GM18519 (cell line): ENCODE results near the gene CDH8.
"Not testable (repeated sequence)": the region's sequence is repeated elsewhere in the genome, so short reads cannot be mapped to it uniquely, and the experiment has no call there.

ENCODE experiments used
- ATAC-seq: cut with Tn5 transposase; IDR thresholded peaks from one replicate; pipeline ENCODE4 v1.9.1; 2021; ENCODE audit warnings: mild to moderate bottlenecking, moderate library complexity; ENCODE audit not compliant: unreplicated experiment, low FRiP score

The CDH8 gene

DNA sequence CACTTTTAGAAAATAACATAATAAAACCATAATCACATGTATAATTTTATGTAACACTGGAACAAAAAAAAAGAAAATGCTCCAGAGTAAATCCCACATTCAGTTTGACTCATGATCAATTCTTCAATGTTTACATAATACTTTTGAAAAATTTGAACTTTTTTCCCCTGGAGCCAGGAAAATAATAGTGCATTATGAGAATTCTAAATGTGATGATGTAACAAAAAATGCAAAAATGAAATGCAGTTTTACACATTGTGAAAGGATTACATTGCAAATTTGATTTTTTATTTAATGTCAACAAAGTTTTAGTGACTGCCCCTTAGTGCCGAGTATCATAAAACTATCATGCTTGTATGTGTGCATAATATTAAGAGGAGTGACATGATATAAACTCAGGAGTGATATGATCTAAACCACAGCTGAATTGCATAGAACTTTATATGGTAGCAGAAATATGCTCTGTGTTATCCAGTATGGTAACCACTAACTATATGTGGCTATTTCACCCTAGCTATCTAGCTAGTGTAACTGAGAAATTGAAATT lies 238.2 kb downstream of the CDH8 start:
- no peak for ATAC-seq

GRCh38 chr16:61797296-61797795 lies 238.9 kb downstream of the CDH8 start:
- ATAC-seq = no peak

DNA sequence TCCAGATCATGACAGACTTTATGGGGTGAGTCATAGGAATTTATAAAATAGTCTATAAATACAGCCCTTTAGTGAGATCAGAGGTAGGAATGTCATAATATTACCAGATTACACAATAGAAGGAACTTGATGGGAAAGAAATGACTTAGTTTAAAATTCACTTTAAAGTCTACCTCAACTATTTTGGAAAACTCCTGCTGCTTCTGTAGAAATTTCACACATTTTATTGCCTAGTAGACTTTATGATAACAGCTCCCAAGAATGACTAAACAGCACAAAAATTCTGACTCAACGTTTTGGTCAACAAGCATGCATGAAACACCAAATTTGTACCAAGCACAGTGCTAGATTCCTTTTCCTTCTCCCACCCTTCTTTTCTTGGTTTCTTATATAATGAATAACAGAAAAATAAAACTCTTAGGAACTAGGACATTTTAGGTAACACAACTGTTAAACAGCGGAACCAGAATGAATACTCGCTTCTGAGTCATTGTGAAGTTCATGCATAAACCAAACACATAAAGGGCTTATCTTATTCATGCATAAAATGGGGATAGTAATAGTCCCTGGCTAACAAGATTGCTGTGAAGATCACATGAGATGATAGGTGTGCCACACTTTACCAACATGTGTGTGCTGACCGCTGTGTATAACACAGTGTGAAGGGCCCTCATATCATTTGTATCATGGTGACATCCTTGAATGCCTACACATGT lies 243.9 kb downstream of the CDH8 start:
- no peak for ATAC-seq

GRCh38 chr16:61791464-61791863 lies 244.8 kb downstream of the CDH8 start:
- no peak for ATAC-seq

- ATAC-seq = not testable (repeated sequence)
These were observed 254.4 kb downstream of the CDH8 start for GRCh38 chr16:61781855-61782254.

DNA sequence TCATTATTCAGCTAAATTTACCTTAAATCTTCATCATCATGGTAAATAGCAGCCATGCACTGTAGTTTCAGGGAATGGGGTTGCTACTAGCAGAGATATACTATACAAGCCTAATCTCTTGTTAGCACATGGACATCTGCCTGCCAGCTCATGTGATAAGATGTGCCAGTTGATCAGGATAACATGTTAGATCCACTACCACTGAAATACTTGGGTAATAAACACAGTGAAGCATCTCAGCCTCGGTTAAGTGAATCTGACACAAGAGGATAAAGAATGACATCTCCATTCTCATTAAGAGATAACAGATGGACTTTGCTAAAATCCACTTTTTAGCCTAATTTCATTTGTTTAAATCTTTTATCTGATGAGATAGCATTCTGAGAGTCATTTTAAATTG lies 256.1 kb downstream of the CDH8 start:
- ATAC-seq = no peak

DNA sequence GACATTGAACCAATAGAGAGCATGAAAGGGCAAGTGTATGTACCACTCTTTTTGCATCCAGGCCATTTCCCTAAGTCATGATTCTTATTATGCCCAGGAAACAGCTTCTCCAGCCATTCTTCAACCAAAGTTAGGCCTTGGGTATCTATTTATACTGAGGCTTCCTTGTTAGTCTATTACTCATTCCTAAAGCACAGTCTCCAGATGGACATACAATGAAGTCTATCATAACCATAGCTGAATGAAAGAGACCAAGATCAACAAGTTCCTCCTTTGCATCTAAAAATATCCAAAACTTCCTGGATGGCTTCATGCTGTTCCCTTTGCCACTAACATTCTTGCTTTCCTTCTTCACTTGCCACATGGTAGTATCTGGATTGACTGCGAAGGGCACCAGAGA lies 265.9 kb downstream of the CDH8 start:
- no peak for ATAC-seq

DNA sequence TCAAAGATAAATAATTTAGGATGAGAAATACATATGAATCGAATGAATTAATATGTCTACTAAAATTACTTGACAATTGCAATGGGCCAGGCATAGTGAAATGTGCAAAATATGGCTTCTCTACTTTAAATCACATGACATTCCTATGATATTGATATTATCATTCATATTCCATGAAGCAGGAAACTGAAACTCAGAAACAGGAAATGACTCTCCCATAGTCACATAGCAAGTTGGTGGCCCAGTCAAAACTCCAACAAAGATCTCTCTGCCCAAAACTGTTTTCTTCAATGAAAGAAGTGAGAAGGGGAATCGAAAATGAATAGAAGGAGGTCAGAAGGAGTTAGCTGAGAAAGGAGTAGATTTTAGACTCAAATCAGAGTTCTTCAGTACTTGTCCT lies 272.2 kb downstream of the CDH8 start:
- ATAC-seq = no peak

- ATAC-seq = no peak
These were observed 273.2 kb downstream of the CDH8 start for GRCh38 chr16:61763013-61763412.

DNA sequence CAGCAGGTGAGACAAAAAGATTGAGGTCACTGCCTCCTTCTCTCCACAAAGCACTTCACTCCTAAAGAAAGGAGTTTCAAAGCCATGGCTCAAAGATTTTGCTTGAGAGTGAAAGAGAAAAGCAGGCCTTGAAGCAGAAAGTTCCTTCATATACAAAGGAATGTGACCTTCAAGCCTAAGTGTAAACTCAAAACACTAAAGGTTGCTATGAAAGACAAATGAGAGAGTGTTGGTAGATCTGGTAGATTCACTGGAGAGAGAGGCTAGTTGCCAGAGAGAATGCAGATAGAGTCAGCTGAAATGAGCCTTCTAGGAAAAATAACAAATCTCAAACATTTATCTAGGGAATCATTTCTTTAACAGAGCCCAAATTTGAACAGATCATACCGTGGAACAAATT lies 305.2 kb downstream of the CDH8 start:
- ATAC-seq = no peak

GRCh38 chr16:61726701-61727100 lies 309.5 kb downstream of the CDH8 start:
- no peak for ATAC-seq

DNA sequence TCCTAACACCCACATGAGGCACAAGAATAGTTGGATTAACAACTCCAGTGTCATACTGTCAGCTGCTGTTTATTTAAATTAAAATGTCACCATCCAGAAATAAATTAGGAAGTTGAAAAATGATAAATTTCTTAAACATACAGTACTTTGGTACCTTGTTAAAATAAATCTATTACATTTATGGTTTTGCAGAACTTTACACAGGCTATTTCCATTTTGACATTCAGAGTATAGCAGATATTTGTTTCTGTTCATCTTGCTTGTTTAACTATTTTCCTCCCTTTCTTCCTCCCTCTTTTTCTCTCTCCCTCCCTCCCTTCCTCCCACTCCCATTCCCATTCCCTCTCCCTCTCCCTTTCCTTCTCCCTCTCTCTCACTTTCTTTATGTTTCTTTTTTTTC lies 310.1 kb downstream of the CDH8 start:
- no peak for ATAC-seq

DNA sequence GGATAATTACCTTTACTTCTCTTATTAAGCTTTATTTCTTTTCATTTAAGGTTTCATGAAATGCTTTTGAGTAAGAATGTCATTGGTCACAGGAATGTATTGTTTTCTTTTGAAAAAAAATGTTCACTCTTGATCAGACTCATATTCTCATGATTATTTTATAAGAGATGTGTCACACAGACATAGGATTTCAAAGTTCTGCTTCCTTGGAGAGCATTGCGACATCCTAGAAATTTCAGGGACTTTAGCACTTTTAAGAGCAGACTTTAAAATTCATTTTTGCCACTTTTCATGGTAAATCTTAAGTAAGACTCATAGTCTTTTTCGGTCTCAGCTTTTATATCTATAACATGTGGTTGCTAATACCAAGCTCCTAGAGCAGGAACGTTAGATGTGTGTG lies 314.7 kb downstream of the CDH8 start:
- ATAC-seq = no peak

DNA sequence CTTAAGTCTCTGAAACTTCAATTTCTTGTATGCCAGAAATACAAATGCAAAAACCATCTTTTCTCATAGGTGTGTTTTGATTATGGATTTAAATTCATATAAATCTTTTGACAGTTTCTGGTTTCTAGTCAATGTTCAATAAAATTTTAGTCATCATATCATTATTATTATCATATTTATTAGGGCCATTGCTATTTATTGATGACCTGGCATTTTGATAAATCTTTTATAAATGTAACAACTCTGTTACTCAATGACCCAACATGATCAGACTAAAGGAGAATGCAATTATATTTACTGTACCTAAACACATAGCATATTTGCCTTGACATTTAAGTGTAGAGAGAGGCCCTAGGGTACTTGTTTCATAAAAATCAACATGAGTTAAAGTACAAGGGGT lies 320.8 kb downstream of the CDH8 start:
- ATAC-seq = no peak

DNA sequence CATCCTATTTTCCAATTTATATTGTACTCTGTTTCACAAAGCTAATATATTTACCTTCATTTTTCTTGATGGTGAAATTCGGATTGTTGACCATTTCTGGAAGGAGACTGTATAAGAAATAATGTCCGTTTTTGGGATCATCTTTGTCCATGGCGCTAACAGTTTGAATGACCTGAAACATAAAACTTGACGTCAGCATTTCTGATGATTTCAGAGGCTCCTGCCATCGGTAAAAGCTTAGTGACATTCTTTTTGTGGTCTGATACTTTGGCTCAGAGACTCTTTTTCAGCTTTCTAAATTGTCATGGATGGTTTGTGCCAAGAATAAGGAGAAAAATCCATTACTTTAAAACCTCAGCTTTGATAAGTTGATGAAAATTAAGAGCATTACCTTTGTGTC lies 322.5 kb downstream of the CDH8 start:
- ATAC-seq = no peak

DNA sequence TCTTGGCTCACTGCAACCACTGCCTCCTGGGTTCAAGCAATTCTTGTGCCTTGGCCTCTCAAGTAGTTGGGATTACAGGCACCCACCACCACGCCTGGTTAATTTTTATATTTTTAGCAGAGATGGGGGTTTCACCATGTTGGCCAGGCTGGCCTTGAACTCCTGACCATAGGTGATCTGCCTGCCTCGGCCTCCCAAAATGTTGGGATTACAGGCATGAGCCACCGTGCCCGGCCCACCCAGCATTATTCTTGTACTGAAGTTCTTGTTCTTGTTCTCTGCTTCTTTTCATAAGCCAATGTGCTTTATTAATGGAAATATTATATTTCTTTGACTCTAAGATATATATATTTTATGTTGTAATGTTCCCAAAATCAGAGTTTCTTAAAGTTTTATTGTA lies 336.6 kb downstream of the CDH8 start:
- not testable (repeated sequence) for ATAC-seq

GRCh38 chr16:61684541-61684940 lies 351.7 kb downstream of the CDH8 start:
- no peak for ATAC-seq

- ATAC-seq = no peak
These were observed 354.6 kb downstream of the CDH8 start for GRCh38 chr16:61681673-61682072.

- ATAC-seq = no peak
These were observed 355.1 kb downstream of the CDH8 start for GRCh38 chr16:61681124-61681523.

GRCh38 chr16:61678182-61678581 lies 358.1 kb downstream of the CDH8 start:
- ATAC-seq = no peak

- ATAC-seq = no peak
These were observed 358.5 kb downstream of the CDH8 start for GRCh38 chr16:61677776-61678175.

GRCh38 chr16:61676740-61677139 lies 359.5 kb downstream of the CDH8 start:
- ATAC-seq = no peak
